Epithelial cell of proximal tubule (primary cell): ENCODE data around the gene FDXACB1. TPM values are rescaled to one million over a fixed set of nuclear protein-coding genes. Genes with fewer than 3 reads are reported as not detected.
A peak's percentile ranks its signal among the peaks of the same experiment; 100 is the strongest.

Experiments used
- DNase-seq: peaks from one replicate; pipeline ENCODE4 v3.0.0-alpha.2; 2011; ENCODE audit warnings: low read depth
- H3K4me3 ChIP-seq: 2 replicates; pipeline ENCODE4 v1.5.1; 2011; ENCODE audit warnings: low read depth, mild to moderate bottlenecking, low read length
- CTCF ChIP-seq: conservative IDR thresholded peaks from 2 replicates; pipeline ENCODE4 v1.5.1; 2012; ENCODE audit warnings: low read depth, mild to moderate bottlenecking, low read length
- total RNA-seq: library from RNA; depleted of rRNA; stranded (reverse); fragments of >200 nt; gene quantifications from 2 replicates; pipeline ENCODE4 v1.2.3, GENCODE V29; 2015

The FDXACB1 gene
- 1.1 and 3.8 TPM in 2 replicates for total RNA-seq

- TF ChIP-seq CTCF, result peak; percentile 79
- peak; percentile 85 for DNase-seq
- peak within 1 kb of the TSS; percentile 77 for H3K4me3 ChIP-seq
Measured at GRCh38 chr11:111878849-111879636, at the start of gene FDXACB1, which contains the start of gene CFAP68. Gene FDXACB1 (minus strand): TSS chr11:111879165. CDS start chr11:111879132, 33 bp downstream. Gene CFAP68 (plus strand): TSS chr11:111879541. CDS start chr11:111879561, 20 bp downstream.

- no peak for TF ChIP-seq CTCF
- no peak for DNase-seq
- peak overlapping the region; percentile 61 for H3K4me3 ChIP-seq
Measured at GRCh38 chr11:111926505-111927391, 47.8 kb upstream of the FDXACB1 start.

GRCh38 chr11:111925953-111926352, 47.0 kb upstream of the FDXACB1 start:
- no peak for DNase-seq
- peak overlapping the region; percentile 51 for H3K4me3 ChIP-seq
- TF ChIP-seq CTCF, result no peak

GRCh38 chr11:111923951-111924350, 45.0 kb upstream of the FDXACB1 start:
- TF ChIP-seq CTCF, result no peak
- no peak for DNase-seq
- peak overlapping the region; percentile 35 for H3K4me3 ChIP-seq

- TF ChIP-seq CTCF, result no peak
- H3K4me3 ChIP-seq, result peak overlapping the region; percentile 35
- no peak for DNase-seq
Measured at GRCh38 chr11:111923351-111923788, 44.4 kb upstream of the FDXACB1 start.

GRCh38 chr11:111922803-111923202, 43.8 kb upstream of the FDXACB1 start:
- TF ChIP-seq CTCF, result no peak
- no peak for DNase-seq
- H3K4me3 ChIP-seq, result peak overlapping the region; percentile 35
